HG03097 (cell line): ENCODE measurements around the gene WFDC2.

Experiments
- ATAC-seq: cut with Tn5 transposase; IDR thresholded peaks from one replicate; pipeline ENCODE4 v1.9.1; 2021; ENCODE audit not compliant: unreplicated experiment, low FRiP score

The WFDC2 gene

DNA sequence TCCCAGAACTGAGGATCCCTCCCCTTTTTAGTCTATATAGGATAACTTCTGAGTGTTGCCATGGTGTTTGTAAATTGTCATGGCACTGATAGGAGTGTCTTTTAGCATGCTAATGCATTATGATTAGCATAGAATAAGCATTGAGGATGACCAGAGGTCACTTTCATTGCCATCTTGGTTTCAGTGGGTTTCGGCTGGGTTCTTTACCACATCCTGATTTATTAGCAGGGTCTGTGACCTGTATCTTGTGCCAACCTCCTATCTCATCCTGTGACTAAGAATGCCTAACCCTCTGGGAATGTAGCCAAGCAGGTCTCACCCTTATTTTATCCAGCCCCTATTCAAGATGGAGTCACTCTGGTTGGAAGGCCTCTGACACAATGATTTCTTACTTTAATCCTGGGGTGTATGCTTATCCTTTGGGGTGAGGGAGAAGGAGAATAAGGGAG is 19.6 kb downstream of the WFDC2 start:
- ATAC-seq: no peak

DNA sequence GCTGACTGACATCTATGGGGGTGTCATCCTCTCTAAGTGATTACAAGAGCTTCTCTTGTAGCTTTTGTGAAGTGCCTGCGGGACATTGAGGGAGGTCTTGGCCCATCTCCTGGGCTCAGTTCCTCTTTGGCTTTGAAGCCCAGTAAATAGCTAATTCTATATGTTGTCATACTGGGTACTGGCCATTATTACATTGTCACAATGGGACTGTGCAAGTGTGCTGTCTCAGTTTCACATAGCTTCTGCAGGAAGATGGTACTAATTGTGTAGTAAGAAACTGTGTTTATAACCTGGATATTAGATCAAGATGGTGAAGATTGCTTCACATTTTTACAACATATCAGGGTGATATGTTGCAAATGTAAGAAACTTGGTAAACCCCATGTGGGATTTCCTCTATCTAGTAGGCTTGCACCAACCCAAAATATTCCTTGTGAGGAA is 26.0 kb downstream of the WFDC2 start:
- ATAC-seq: no peak

DNA sequence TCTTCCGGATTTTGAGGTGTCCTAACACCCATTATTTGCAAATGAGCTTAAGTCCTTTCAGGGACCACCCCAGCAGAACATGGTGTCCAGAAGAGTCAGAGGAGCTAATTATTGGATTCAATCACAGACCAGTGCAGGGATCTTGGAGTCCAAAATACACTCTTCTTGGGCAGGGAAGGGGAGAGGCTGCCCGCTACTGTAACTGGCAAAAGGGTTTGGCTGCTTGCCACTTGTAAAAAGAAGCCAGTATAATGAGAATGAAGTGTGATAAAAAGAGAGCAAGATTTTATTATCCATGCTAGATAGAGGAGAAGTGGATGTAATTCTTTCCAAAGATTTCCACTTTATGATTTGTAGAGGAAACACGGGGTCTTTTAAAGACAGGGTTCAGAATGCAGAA is 26.6 kb downstream of the WFDC2 start:
- no peak for ATAC-seq

DNA sequence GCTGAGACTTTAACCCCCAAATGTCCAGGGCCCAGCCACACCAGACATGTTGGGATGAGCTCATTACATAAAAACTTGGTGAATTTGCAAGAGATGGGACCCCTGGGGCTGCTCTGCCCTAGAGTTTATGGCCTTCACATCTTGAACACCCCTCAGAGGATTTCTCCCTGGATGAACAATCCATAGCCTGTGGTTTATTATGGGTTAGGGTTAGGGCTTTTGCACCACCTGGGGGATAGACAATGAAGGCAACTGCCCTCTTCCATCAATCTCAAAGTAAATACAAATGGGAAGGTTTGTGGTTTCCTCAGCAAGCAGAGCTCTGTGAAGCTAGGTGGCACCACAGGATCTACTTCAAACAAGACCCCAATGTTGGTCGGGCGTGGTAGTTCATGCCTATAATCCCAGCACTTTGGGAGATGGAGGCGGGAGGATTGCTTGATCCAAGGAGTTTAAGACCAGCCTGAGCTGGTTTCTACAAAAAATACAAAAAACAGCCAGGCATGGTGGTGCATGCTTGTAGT is 28.5 kb downstream of the WFDC2 start:
- ATAC-seq: no peak

DNA sequence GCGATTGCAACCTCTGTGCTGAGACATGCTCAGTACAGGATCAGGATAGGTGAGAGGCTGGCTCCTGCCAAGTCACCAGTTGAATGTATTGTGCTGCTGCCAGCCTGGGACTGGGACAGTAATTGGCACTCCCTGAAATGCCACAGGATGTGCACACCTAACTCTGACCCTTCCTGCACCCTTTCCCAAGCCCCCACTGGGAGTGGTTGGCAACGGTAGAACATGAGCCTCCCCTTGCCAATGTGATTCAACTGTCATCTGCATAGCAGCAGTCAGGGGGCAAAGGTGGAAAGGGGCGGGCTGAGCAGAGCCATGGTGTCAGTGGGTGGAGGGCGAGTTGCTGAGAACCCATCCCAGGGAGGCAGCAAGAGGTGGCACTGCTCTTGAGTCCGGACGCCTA is 30.5 kb downstream of the WFDC2 start:
- ATAC-seq: no peak

DNA sequence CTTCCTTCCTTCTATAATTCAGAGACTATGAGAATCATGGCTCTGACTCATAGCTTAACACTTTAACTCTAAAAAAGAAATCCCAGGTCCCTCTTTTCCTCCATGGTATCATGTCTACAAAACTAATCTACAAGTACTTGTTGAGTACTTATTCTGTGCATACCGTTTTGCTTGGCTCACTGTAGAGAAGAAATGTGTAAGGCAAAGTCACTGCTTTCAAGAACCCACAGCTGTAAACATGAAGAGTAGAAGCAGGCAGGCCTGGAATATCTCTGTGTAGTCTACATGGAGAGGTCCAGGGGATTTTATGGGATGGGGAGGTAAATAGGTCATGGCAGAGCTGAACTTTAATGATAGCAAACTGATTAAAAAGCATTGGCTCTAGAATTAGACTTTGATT is 32.0 kb downstream of the WFDC2 start:
- ATAC-seq: no peak

DNA sequence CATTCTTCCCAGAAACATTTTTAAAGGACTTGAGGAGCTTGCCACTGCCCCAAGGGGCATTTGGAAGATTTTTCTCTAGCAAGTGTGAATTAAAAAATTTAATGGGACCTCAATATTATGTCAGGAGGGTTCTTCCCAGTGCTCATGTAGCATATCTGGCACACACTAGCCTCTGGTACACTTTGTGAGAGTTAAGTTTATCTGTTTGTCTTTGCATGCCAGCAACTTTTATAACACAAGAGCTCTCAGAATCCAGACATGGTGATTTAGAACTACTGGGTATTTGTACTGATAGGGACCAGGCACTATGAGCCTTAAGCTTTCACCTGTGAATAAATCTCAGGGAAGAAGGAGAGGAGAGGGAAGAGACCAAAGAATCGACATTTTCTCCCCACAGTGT is 33.0 kb downstream of the WFDC2 start:
- ATAC-seq: no peak

DNA sequence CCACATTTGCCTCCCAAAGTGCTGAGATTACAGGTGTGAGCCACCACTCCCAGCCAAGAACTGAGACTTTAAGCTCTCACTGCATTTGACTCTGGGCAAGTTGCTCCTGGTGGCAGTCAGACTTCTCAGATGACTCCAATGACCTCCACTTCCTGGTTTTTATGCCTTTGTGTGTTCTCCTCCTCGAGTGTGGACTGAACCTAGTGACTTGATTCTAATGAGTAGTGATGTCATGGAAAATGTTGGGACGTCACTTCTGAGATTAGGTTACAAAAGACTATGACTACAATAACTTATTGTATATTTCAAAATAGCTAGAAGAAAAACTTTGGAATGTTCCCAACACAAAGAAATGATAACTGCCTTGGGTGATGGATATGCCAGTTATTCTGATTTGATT is 33.9 kb downstream of the WFDC2 start:
- ATAC-seq: no peak

DNA sequence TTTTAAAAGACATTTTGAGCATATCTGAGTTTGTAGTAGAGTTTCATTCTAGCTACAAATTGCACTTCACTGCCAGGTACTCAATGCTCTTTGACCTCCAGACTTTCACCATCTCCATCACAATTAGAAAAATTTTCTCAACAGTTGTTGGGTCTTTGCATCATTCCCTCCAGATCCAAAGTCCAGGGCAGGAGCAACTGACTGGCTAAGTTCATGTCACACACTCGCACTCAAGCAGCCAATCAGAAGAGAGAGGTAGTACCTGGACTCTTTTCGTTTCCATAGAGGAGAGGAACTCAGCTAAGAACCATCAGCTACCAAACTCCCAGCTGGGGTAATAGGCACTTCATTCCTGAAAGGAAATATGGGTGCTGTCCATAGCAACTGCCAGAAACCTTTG is 36.8 kb downstream of the WFDC2 start:
- ATAC-seq: no peak

DNA sequence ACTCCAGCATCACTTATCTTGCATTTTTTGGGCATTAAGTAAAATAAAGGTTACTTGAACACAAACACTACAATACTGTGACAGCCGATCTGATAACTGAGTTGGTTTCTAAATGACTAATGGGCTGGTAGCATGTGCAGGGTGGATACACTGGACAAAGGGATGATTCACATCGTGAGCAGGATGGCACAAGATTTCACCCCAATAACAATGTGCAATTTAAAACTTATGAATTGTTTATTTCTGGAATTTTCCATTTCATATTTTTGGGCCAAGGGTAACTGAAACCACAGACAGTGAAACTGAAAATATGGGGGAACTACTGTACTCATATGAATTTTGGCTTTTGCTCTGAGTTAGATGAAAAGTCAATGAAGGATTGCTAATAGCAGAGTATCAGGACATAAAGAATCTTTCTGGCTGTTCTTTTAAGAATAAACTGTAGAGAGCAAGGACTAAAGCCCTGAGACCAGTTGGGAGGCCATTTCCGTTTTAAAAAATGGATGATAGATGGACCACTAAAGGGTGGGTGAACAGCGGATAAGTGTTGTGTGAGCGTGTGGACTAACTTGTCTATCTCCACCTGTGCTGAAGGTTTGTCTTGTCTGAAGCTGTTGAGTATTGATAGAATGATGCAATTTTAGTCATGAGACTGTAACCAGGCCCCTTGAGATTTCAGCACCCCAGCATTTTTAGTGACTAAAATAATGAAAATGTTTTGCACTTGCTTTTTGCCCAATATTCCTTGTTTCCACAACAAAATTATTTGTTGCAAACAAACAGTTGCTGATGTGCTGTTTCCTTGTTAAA is 37.7 kb downstream of the WFDC2 start:
- ATAC-seq: no peak

DNA sequence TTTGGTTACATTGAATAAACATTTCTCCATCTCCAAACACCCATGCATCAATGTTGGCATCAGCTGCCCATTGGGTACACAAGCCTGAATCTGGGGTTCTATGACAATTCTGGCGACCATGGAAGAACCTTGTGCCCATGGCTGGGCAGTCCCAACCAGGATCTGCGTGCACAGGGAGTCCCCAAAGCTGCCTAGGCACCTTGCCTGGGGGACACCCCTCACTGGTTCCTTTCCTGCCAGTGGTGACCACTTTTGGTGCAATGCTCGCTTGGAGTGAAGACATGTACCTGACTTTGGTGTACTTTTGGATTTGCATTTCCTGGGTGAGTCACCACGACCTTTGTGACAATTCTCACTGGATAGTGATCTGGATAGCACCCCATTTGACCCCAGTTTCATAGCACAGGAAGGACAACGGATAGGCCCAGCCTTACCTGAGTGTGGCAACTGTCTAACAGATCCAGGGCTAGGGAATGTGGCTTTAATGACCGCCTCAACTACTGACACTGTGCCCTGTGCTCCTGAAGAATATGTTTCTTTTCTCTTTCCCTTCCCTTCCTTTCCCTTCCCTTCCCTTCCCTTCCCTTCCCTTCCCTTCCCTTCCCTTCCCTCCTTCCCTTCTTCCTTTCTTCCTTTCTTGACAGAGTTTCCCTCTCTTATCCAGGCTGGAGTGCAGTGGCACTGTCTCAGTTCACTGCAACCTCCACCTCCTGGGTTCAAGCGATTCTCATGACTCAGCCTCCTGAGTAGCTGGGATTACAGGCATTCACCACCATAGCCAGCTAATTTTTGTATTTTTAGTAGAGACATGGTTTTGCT is 38.7 kb downstream of the WFDC2 start:
- no peak for ATAC-seq

DNA sequence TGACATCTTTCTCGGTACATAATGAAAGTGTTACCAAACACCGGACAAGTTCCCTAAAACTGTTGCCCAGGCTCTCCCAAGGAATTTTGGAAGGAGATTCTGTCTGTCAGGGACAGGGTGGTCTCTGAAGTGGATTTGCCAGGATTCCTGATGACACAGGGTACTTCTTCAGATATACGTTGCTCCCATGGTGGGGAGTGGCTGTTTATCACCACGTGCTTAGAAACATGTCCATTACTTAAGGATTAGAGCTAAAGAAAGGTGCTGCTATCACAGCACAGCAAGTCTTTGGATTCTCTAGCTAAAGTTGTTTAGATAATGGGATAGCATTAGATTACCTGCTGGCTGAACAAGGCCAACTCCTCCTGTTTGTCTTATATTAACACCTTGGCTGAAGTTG is 39.5 kb downstream of the WFDC2 start:
- no peak for ATAC-seq

DNA sequence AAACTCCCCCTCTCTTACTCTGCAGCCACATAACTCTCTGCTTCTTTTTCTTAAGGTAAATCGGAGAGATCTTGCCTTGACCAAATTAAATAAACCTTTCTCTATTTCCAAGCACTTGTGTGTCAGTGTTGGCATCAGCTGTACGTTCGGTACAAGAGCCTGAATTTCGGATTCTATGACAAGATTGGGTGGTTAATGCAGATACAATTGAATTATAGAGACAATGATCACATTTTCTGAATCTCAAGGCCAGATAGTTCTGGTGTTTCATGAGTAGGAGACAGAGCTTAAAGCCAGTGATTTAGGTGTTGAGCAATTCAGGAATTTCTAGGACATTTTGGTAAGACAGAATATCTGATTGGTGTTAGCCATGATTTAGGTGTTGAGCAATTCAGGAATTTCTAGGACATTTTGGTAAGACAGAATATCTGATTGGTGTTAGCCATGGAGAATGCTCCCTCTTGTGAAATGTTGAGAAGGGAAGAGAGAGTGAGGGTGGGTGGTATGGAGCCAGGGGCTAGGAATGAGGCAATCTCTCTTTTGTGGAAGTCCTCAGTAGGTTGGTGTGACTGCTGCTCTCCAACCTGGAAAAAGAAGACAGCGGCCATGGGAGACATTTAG is 40.8 kb downstream of the WFDC2 start:
- no peak for ATAC-seq

DNA sequence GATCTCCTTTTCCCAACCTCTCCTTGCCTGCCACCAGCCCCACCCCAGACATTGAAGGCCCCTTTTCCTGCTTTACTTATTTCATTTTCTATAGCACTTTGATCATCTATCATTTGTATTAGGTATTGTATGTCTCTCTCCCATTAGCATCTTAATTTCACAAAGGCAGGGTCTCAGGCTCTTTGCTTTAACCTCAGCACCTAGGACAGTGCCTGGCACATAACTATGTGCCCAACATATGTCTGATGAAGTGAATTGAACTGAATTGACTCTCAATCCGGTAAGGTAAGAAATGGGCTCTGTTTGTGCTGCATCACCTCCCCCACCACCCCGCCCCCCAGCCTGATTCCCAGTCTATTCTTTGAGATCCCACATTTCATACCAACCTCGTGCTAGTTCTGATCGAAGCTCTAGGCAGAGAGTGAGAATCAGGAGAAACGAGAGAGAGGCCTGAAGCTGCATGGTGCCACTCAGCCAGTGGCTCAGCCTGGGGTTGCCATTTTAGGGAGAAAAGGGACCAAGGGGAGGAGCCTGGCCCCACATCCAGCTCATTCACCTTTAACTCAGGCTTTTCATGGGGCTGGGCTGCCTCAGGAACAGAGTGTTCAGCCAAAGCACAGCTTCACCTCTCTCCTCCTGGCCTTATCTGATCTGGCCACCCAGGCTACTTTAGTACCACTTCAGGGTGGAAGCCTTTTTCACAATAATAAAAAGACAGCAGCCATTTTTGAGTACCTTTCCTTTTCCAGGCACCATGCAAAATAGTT is 45.8 kb downstream of the WFDC2 start, which contains the start of gene SPINT3:
TSS of gene SPINT3 (minus strand) at position 476 of the 767 bp plus-strand sequence. CDS start at position 462, 14 bp downstream.
- no peak for ATAC-seq

DNA sequence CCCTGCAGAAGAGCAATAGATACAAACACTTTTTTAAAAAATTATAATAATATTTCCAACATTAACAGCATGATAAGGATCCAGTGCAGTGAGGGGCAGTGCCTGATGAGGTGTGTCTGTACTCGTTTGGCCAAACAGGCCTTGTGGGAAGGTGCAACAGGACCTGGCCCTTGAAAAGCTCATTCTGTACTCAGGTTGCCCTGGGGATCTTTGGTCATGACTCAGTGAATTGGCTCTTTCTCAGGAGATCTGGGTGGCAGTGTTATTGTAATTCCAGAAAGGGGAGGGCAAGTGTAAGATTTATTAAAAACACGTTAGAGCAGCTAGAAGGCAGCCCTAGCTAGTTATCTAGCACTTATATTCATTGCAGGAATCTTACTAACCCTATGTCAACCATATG is 48.7 kb downstream of the WFDC2 start:
- ATAC-seq: no peak

DNA sequence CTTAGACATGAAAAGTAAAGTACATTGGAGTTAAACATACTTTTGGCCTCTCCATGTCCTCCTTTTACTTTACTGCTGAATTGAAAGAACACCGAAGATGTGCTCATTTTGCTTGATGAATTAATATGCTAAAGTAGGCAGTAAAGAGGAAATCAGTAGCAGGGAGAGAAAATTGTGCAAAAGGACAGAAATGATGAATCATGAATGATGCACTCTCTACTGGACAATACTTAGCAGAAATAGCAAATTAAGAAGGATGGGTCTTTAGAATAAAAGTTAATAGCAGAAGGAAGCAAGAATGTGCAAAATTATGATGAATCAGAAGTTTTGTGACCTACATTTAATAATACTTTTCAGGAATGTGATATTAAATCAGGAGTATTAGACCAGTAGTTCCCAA is 54.3 kb downstream of the WFDC2 start:
- ATAC-seq: no peak

DNA sequence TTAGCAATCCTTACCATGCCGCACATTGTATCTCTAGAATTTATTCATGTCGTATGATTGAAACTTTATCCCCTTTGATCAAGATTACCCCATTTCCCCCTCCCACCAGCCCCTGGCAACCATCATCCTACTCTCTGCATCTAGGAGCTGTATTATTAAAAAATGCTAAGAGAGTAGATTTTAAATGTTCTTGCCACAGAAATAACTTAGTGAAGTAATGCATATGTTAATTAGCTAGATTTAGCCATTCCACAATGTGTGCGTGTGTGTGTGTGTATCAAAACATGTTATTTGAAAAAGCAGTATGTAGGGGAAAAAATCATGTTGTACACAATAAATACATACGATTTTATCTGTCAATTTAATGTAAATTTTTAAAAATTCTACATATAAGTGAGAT is 57.7 kb downstream of the WFDC2 start:
- no peak for ATAC-seq
